ENCODE data around the gene CLEC16A. TPM values are rescaled to one million over a fixed set of nuclear protein-coding genes. Genes with fewer than 3 reads are reported as not detected.

CLEC16A gene
- total and polyA plus RNA-seq, 3 experiments from 2014 or later = 18.6 to 38.2 (median 38.1) TPM

DNA sequence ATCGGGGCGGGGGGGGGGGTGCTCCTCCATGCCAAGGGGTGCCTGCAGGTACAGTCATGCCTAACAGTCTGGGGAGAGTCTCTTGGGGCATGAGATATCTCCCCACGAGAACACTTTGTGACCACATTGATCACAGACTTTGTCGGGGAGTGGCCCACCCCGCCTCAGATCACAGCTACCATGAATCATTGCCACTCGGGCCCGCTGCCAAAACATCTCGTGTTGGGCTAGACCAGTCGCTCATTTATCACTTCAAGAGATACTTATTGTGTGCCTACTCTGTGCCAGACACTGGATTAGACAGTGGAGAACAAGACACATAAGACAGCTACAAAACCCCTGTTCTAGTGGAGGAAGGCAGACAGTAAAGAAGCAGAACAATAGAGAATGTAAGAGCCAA lies 72.6 kb downstream of the CLEC16A start:
- Histone ChIP-seq H3K4me1 (ENCODE audit: insufficient read depth, low read length) (no peaks in the 10 kb centered on the region), H3K9me3 (ENCODE audit: low read length) (no peaks in the 10 kb centered on the region), H3K36me3 (ENCODE audit: insufficient read depth, low read length) (no peaks in the 10 kb centered on the region), H3K27ac (ENCODE audit: low read depth, low read length) (no peak overlapping the region), H3K27me3 (ENCODE audit: insufficient read depth, low read length, poor library complexity, severe bottlenecking) (no peaks in the 10 kb centered on the region), H3K4me3 (ENCODE audit: low read length) (no peak overlapping the region)
- DNase-seq = no peak
- Mint-ChIP-seq H3K27me3 (no peaks in the 10 kb centered on the region), H3K36me3 (peaks cover 16 to 57% (median 19%) of the 10 kb centered on the region in 3 donors), H3K4me1 (peaks cover 0 to 2% (median 0%) of the 10 kb centered on the region in 3 donors), H3K9me3 (no peaks in the 10 kb centered on the region), H3K27ac (peak overlapping the region in 1 of 8 donors; percentile 32), H3K4me3 (no peak overlapping the region)
- CTCF ChIA-PET = no interaction called here
- POLR2A ChIA-PET = no interaction called here

- POLR2A ChIA-PET = no interaction called here
- CTCF ChIA-PET = no interaction called here
- H3K4me1 ChIP-seq (ENCODE audit: insufficient read depth, low read length) = no peaks in the 10 kb centered on the region
- no peak overlapping the region for H3K27ac ChIP-seq (ENCODE audit: low read depth, low read length)
- H3K36me3 ChIP-seq (ENCODE audit: insufficient read depth, low read length) = no peaks in the 10 kb centered on the region
- peaks cover 16 to 58% (median 17%) of the 10 kb centered on the region in 3 donors for H3K36me3 Mint-ChIP-seq
- H3K4me1 Mint-ChIP-seq = peaks cover 0 to 2% (median 0%) of the 10 kb centered on the region in 3 donors
- H3K9me3 ChIP-seq (ENCODE audit: low read length) = no peaks in the 10 kb centered on the region
- H3K4me3 ChIP-seq (ENCODE audit: low read length) = no peak overlapping the region
- H3K9me3 Mint-ChIP-seq = no peaks in the 10 kb centered on the region
- no peak overlapping the region for H3K4me3 Mint-ChIP-seq
- no peaks in the 10 kb centered on the region for H3K27me3 Mint-ChIP-seq
- DNase-seq = no peak
- no peaks in the 10 kb centered on the region for H3K27me3 ChIP-seq (ENCODE audit: insufficient read depth, low read length, poor library complexity, severe bottlenecking)
- H3K27ac Mint-ChIP-seq = peak overlapping the region in 1 of 8 donors; percentile 24
These were observed 73.1 kb downstream of the CLEC16A start for GRCh38 chr16:11017499-11017898.

GRCh38 chr16:11020388-11020787 lies 76.0 kb downstream of the CLEC16A start:
- H3K9me3 Mint-ChIP-seq = peaks cover 0 to 2% (median 2%) of the 10 kb centered on the region in 5 donors
- ChIA-PET CTCF (no interaction called here), POLR2A (no interaction called here)
- H3K27me3 Mint-ChIP-seq = no peaks in the 10 kb centered on the region
- Histone ChIP-seq H3K4me3 (ENCODE audit: low read length) (no peak overlapping the region), H3K4me1 (ENCODE audit: insufficient read depth, low read length) (no peaks in the 10 kb centered on the region), H3K36me3 (ENCODE audit: insufficient read depth, low read length) (peaks cover 5% of the 10 kb centered on the region), H3K27me3 (ENCODE audit: insufficient read depth, low read length, poor library complexity, severe bottlenecking) (no peaks in the 10 kb centered on the region), H3K27ac (ENCODE audit: low read depth, low read length) (no peak overlapping the region), H3K9me3 (ENCODE audit: low read length) (no peaks in the 10 kb centered on the region)
- no peak for DNase-seq
- H3K36me3 Mint-ChIP-seq = peaks cover 28 to 65% (median 30%) of the 10 kb centered on the region in 3 donors
- H3K4me1 Mint-ChIP-seq = peaks cover 0 to 2% (median 0%) of the 10 kb centered on the region in 3 donors
- H3K4me3 Mint-ChIP-seq = no peak overlapping the region
- H3K27ac Mint-ChIP-seq = no peak overlapping the region

DNA sequence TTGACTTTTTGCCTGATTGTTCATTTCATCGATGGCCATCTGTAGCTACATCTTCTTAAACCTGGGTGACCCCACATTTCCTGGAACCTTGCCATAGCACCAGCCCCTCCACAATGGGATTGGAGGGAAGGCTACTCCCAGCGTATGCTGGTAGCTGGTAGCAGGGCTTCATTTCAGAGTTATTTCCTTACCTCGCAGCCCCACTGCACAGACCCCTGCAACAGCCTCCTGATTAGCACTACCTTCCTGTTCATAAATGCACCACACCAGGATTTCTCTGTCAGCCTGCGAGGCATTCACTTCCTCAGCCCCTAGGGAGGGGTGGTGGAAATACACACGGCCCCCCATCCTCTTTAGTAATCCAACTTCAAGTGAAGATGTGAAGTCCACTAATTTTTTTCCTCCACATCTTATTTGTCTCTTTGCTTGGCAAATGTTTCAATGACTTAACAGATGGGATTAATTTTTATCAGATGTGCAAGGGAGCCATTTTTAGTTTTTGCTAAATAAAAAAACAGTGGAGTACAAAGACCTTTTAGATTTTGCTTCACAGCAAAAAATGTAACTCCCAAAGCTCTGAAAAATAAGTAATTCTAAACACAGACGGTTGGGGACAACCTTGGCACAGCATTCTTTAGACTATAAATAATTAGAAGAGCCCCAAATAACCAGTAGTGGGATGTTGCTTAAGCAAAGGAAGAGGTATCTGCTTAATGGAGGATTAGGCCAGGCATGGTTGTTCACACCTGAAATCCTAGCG lies 76.6 kb downstream of the CLEC16A start:
- Histone ChIP-seq H3K36me3 (ENCODE audit: insufficient read depth, low read length) (peaks cover 11% of the 10 kb centered on the region), H3K4me1 (ENCODE audit: insufficient read depth, low read length) (no peaks in the 10 kb centered on the region), H3K9me3 (ENCODE audit: low read length) (peaks cover 3% of the 10 kb centered on the region), H3K27ac (ENCODE audit: low read depth, low read length) (no peak overlapping the region), H3K27me3 (ENCODE audit: insufficient read depth, low read length, poor library complexity, severe bottlenecking) (no peaks in the 10 kb centered on the region), H3K4me3 (ENCODE audit: low read length) (no peak overlapping the region)
- ChIA-PET CTCF (no interaction called here), POLR2A (no interaction called here)
- Mint-ChIP-seq H3K4me3 (no peak overlapping the region), H3K27me3 (no peaks in the 10 kb centered on the region), H3K9me3 (peaks cover 0 to 8% (median 7%) of the 10 kb centered on the region in 5 donors), H3K36me3 (peaks cover 34 to 68% (median 35%) of the 10 kb centered on the region in 3 donors), H3K27ac (peak overlapping the region in 2 of 8 donors; percentile 3 to 48), H3K4me1 (peaks cover 0 to 2% (median 0%) of the 10 kb centered on the region in 3 donors)
- no peak for DNase-seq

DNA sequence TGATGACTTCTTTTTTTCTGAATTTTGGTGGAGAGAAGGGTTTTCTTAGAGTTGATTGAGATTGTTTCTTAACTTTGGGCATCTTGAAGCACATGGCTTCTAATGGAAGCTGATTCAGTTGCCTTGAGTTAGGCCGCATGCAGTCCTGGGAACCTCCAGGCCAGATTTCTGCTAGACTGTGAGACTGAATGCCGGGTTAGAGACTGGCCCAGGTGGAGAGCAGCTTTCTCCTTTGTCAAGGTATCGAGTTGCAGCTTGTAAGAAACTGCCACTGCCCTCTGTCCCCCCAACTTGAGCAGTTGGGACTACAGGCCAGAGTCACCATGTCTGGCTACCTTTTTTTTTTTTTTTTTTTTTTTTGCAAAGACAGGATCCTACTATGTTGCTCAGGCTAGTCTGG lies 77.6 kb downstream of the CLEC16A start:
- ChIA-PET POLR2A (no interaction called here), CTCF (no interaction called here)
- Mint-ChIP-seq H3K27me3 (no peaks in the 10 kb centered on the region), H3K36me3 (peaks cover 44 to 76% (median 46%) of the 10 kb centered on the region in 3 donors), H3K4me1 (no peaks in the 10 kb centered on the region), H3K27ac (peak overlapping the region in 1 of 8 donors; percentile 5), H3K9me3 (peaks cover 3 to 19% (median 17%) of the 10 kb centered on the region in 5 donors), H3K4me3 (no peak overlapping the region)
- Histone ChIP-seq H3K27me3 (ENCODE audit: insufficient read depth, low read length, poor library complexity, severe bottlenecking) (no peaks in the 10 kb centered on the region), H3K36me3 (ENCODE audit: insufficient read depth, low read length) (peaks cover 19% of the 10 kb centered on the region), H3K27ac (ENCODE audit: low read depth, low read length) (no peak overlapping the region), H3K4me3 (ENCODE audit: low read length) (no peak overlapping the region), H3K9me3 (ENCODE audit: low read length) (peaks cover 7% of the 10 kb centered on the region), H3K4me1 (ENCODE audit: insufficient read depth, low read length) (no peaks in the 10 kb centered on the region)
- DNase-seq = no peak

DNA sequence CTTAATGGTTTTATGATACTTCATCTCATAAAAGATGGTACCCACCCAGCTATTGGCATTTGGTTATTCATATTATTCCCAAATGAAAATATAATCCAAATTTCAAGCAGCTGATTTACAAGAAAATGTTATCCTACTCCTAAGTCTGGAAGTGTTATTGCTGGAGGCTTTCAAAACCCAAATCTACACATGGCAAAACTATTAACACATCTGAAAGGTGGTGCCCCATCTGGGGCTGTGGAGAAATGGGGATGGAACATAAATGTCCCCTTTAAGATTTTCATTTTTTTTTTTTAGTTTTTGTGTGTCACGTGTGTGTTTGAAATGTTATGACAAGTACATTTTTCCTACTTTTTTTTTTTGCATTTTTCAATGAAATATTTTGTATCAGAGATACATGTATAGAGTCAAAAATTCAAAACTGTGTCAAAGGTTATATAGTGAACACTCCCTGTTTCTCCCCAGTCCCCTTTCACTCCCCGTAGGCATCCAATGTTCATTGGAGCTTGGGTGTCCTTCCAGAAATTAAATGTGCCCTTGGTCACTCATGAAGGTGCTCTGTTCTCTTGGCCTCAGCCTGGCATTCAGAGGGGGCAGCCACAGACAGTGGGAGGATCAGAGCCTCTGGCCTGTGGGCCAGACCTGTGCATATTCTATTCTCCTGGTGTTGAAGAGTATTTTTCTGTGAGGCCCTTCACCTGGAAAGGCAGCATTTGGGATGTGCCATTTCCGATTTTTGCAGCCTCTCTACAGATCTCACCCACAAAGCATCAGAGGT lies 79.1 kb downstream of the CLEC16A start:
- peaks cover 7% of the 10 kb centered on the region for H3K9me3 ChIP-seq (ENCODE audit: low read length)
- no peak overlapping the region for H3K27ac ChIP-seq (ENCODE audit: low read depth, low read length)
- ChIA-PET POLR2A (no interaction called here), CTCF (no interaction called here)
- no peaks in the 10 kb centered on the region for H3K27me3 ChIP-seq (ENCODE audit: insufficient read depth, low read length, poor library complexity, severe bottlenecking)
- H3K4me3 Mint-ChIP-seq = no peak overlapping the region
- no peaks in the 10 kb centered on the region for H3K4me1 Mint-ChIP-seq
- no peak overlapping the region for H3K4me3 ChIP-seq (ENCODE audit: low read length)
- H3K27ac Mint-ChIP-seq = peak overlapping the region in 2 of 8 donors; percentile 7 to 90
- peaks cover 3 to 30% (median 21%) of the 10 kb centered on the region in 5 donors for H3K9me3 Mint-ChIP-seq
- peaks cover 53 to 82% (median 59%) of the 10 kb centered on the region in 3 donors for H3K36me3 Mint-ChIP-seq
- H3K27me3 Mint-ChIP-seq = no peaks in the 10 kb centered on the region
- H3K4me1 ChIP-seq (ENCODE audit: insufficient read depth, low read length) = no peaks in the 10 kb centered on the region
- DNase-seq = no peak
- peaks cover 21% of the 10 kb centered on the region for H3K36me3 ChIP-seq (ENCODE audit: insufficient read depth, low read length)

DNA sequence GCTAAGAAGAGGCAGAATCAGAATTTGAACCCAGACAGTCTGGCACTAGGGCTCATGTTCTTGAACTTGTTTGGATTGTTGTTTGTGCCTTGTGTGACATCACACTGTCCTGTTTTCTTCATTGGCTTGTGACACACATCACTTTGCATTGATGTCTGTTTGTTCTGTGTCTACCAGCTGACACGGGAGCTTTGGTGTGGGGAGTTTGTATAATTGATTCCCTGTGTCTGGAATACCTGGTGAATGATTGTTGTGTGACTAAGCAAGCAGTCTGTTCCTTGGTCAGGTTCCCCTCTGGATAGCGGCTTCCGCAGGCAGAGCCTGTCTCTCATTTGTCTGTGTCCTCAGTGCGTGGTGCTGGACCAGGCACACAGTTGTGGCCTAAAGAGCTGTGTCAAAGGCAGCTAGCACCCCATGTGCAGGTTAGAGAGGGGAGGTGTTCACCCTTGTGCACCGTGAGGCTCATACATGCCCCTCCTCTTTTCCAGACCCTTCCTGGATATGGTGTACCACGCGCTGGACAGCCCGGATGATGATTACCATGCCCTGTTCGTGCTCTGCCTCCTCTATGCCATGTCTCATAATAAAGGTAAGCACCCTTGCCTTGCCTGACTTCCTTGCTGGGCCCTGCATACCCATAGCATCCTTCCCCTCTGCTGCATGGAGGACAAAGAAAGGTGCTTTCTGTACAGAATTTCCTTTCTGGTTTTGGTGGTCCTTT lies 80.1 kb downstream of the CLEC16A start:
- no peak overlapping the region for H3K4me3 Mint-ChIP-seq
- Histone ChIP-seq H3K27ac (ENCODE audit: low read depth, low read length) (no peak overlapping the region), H3K4me1 (ENCODE audit: insufficient read depth, low read length) (no peaks in the 10 kb centered on the region), H3K36me3 (ENCODE audit: insufficient read depth, low read length) (peaks cover 21% of the 10 kb centered on the region), H3K4me3 (ENCODE audit: low read length) (no peak overlapping the region), H3K27me3 (ENCODE audit: insufficient read depth, low read length, poor library complexity, severe bottlenecking) (no peaks in the 10 kb centered on the region), H3K9me3 (ENCODE audit: low read length) (peaks cover 7% of the 10 kb centered on the region)
- peak overlapping the region in 2 of 8 donors; percentile 6 to 76 for H3K27ac Mint-ChIP-seq
- no peak for DNase-seq
- POLR2A ChIA-PET = no interaction called here
- peaks cover 4 to 40% (median 30%) of the 10 kb centered on the region in 5 donors for H3K9me3 Mint-ChIP-seq
- H3K4me1 Mint-ChIP-seq = no peaks in the 10 kb centered on the region
- peaks cover 62 to 89% (median 69%) of the 10 kb centered on the region in 3 donors for H3K36me3 Mint-ChIP-seq
- no peaks in the 10 kb centered on the region for H3K27me3 Mint-ChIP-seq
- CTCF ChIA-PET = no interaction called here

DNA sequence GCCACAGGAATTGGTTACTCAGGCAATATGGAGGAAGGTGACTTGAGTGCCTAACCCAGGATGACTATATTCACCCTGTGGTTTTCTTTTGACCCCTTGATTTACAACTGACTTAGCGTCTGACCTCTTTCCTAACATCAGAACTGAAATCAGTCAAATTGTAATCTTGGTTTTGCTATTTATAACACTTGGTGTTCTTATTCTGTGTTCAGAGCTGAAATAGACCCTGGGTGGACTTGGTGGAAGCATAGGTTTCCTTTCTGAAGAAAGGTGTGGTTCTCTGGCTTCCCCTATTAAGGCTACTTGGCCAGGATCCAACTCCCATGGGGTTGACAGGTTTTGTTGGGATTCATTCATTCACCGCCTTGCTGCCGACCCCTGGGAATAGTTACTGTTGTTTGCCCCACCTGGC lies 80.8 kb downstream of the CLEC16A start:
- no peaks in the 10 kb centered on the region for H3K27me3 ChIP-seq (ENCODE audit: insufficient read depth, low read length, poor library complexity, severe bottlenecking)
- ChIA-PET CTCF (no interaction called here), POLR2A (no interaction called here)
- H3K36me3 ChIP-seq (ENCODE audit: insufficient read depth, low read length) = peaks cover 21% of the 10 kb centered on the region
- Mint-ChIP-seq H3K36me3 (peaks cover 64 to 90% (median 75%) of the 10 kb centered on the region in 3 donors), H3K27me3 (no peaks in the 10 kb centered on the region), H3K4me1 (no peaks in the 10 kb centered on the region), H3K27ac (no peak overlapping the region), H3K4me3 (no peak overlapping the region), H3K9me3 (peaks cover 4 to 41% (median 30%) of the 10 kb centered on the region in 5 donors)
- peaks cover 7% of the 10 kb centered on the region for H3K9me3 ChIP-seq (ENCODE audit: low read length)
- no peak for DNase-seq
- no peak overlapping the region for H3K4me3 ChIP-seq (ENCODE audit: low read length)
- H3K4me1 ChIP-seq (ENCODE audit: insufficient read depth, low read length) = no peaks in the 10 kb centered on the region
- no peak overlapping the region for H3K27ac ChIP-seq (ENCODE audit: low read depth, low read length)
